ENCODE data around the gene NPTN. TPM values are rescaled to one million over a fixed set of nuclear protein-coding genes. Genes with fewer than 3 reads are reported as not detected.
"Not testable (repeated sequence)": the region's sequence is repeated elsewhere in the genome, so short reads cannot be mapped to it uniquely, and the experiment has no call there.

NPTN gene
- total RNA-seq, 6 experiments from 2014 or later, result 25.4 to 49.9 (median 35.4) TPM

GRCh38 chr15:73550190-73550589 lies 83.0 kb downstream of the NPTN start:
- Histone ChIP-seq H3K27ac (no peak overlapping the region), H3K4me1 (no peaks in the 10 kb centered on the region), H3K9me3 (no peaks in the 10 kb centered on the region), H3K4me3 (no peak overlapping the region), H3K36me3 (peaks cover 0 to 2% (median 0%) of the 10 kb centered on the region in 4 donors), H3K27me3 (no peaks in the 10 kb centered on the region)
- no peak for ATAC-seq
- intact Hi-C loops (cut with DNase I), result no loop called here
- DNase-seq, result no peak
- TF ChIP-seq CTCF (IDR thresholded peaks at IDR 0.05), result no peak
- TF ChIP-seq POLR2A (IDR thresholded peaks at IDR 0.05), result no peak

GRCh38 chr15:73548925-73549324 lies 84.3 kb downstream of the NPTN start:
- H3K27me3 ChIP-seq; ATAC-seq; DNase-seq; intact Hi-C loops (cut with DNase I); H3K36me3 ChIP-seq; H3K4me1 ChIP-seq; H3K27ac ChIP-seq; H3K9me3 ChIP-seq; H3K4me3 ChIP-seq: not testable (repeated sequence)
- WGBS (ENCODE audit: insufficient coverage, low coverage, low lambda C conversion rate, missing lambda C conversion rate), result 81% methylated on average over 3 of the region's 3 CpGs

GRCh38 chr15:73541479-73541878 lies 91.7 kb downstream of the NPTN start:
- H3K9me3 ChIP-seq, result no peaks in the 10 kb centered on the region
- DNase-seq (no peak), ATAC-seq (no peak)
- TF ChIP-seq POLR2A (IDR thresholded peaks at IDR 0.05) (no peak), CTCF (IDR thresholded peaks at IDR 0.05) (no peak)
- H3K4me3 ChIP-seq, result no peak overlapping the region
- no peaks in the 10 kb centered on the region for H3K27me3 ChIP-seq
- intact Hi-C loops (cut with DNase I), result no loop called here
- no peaks in the 10 kb centered on the region for H3K36me3 ChIP-seq
- no peak overlapping the region for H3K27ac ChIP-seq
- no peaks in the 10 kb centered on the region for H3K4me1 ChIP-seq

- Histone ChIP-seq H3K4me3 (no peak overlapping the region), H3K36me3 (no peaks in the 10 kb centered on the region), H3K27ac (no peak overlapping the region), H3K27me3 (no peaks in the 10 kb centered on the region), H3K4me1 (no peaks in the 10 kb centered on the region), H3K9me3 (no peaks in the 10 kb centered on the region)
- ATAC-seq (peak in 3 of 4 donors; percentile 40 to 82 (median 67)), DNase-seq (no peak)
- intact Hi-C loops (cut with DNase I), result no loop called here
- no peak for TF ChIP-seq POLR2A (IDR thresholded peaks at IDR 0.05)
- TF ChIP-seq CTCF (IDR thresholded peaks at IDR 0.05), result no peak
- WGBS (ENCODE audit: insufficient coverage, low coverage, low lambda C conversion rate, missing lambda C conversion rate), result 71% methylated on average over 3 of the region's 3 CpGs
Observed at GRCh38 chr15:73540161-73540560, 93.0 kb downstream of the NPTN start.

GRCh38 chr15:73539212-73540128 lies 93.7 kb downstream of the NPTN start:
- 79% methylated on average over 5 of the region's 9 CpGs for whole genome bisulfite sequencing (ENCODE audit: insufficient coverage, low coverage, low lambda C conversion rate, missing lambda C conversion rate)
- no peaks in the 10 kb centered on the region for H3K27me3 ChIP-seq
- no peaks in the 10 kb centered on the region for H3K9me3 ChIP-seq
- no peak overlapping the region for H3K4me3 ChIP-seq
- H3K36me3 ChIP-seq, result no peaks in the 10 kb centered on the region
- TF ChIP-seq POLR2A (IDR thresholded peaks at IDR 0.05) (no peak), CTCF (IDR thresholded peaks at IDR 0.05) (no peak)
- intact Hi-C loops (cut with DNase I), result no loop called here
- ATAC-seq (peak in 1 of 4 donors; percentile 18), DNase-seq (peak in 2 of 3 donors; percentile 22 to 59)
- no peaks in the 10 kb centered on the region for H3K4me1 ChIP-seq
- no peak overlapping the region for H3K27ac ChIP-seq
